ENCODE results near the gene FBXO34.

DNA sequence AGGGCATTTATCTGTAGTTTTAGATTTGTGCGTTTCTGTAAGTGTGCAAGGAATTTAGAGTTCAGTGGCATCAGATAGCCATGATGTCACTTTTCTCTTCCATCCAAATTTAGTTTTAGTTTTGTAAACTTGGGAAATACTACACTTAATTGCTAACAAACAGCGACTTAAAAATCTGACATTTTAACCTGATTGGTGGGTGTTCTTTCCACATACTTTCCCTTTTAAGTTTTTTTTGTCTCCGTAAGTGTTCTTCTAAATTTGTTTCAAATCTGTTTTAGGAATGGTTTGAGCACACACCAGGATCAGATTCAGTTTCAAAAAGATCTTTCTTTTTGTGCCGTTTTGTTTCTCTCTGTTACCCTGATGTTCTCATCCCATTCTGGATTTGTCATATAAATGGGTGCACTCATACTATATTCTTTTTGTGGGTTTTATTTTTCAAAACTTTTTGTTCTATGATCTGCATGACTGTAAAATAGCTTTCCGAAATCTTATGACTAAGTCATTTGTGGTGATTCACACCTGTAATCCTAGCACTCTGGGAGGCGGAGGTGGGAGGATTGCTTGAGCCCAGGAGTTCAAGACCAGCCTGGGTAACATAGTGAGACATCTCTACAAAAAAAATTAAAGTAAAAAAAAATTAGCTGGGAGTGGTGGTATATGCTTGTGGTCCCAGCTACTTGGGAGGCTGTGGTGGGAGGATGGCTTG is 58.9 kb downstream of the FBXO34 start:
- TF ChIP-seq, protein P1, sequence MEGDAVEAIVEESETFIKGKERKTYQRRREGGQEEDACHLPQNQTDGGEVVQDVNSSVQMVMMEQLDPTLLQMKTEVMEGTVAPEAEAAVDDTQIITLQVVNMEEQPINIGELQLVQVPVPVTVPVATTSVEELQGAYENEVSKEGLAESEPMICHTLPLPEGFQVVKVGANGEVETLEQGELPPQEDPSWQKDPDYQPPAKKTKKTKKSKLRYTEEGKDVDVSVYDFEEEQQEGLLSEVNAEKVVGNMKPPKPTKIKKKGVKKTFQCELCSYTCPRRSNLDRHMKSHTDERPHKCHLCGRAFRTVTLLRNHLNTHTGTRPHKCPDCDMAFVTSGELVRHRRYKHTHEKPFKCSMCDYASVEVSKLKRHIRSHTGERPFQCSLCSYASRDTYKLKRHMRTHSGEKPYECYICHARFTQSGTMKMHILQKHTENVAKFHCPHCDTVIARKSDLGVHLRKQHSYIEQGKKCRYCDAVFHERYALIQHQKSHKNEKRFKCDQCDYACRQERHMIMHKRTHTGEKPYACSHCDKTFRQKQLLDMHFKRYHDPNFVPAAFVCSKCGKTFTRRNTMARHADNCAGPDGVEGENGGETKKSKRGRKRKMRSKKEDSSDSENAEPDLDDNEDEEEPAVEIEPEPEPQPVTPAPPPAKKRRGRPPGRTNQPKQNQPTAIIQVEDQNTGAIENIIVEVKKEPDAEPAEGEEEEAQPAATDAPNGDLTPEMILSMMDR (IDR thresholded peaks at IDR 0.05) = no peak
- TF ChIP-seq NR1H2 (CRISPR knock-in tag; IDR thresholded peaks at IDR 0.05) = no peak
- TF ChIP-seq NR2C2 (CRISPR knock-in tag; IDR thresholded peaks at IDR 0.05) = no peak
- no peak for TF ChIP-seq NFYB (CRISPR knock-in tag; conservative IDR thresholded peaks at IDR 0.05; ENCODE audit: low read depth)
- TF ChIP-seq, protein P2, sequence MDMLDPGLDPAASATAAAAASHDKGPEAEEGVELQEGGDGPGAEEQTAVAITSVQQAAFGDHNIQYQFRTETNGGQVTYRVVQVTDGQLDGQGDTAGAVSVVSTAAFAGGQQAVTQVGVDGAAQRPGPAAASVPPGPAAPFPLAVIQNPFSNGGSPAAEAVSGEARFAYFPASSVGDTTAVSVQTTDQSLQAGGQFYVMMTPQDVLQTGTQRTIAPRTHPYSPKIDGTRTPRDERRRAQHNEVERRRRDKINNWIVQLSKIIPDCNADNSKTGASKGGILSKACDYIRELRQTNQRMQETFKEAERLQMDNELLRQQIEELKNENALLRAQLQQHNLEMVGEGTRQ (CRISPR knock-in tag; IDR thresholded peaks at IDR 0.05) = no peak
- TF ChIP-seq, protein P3, sequence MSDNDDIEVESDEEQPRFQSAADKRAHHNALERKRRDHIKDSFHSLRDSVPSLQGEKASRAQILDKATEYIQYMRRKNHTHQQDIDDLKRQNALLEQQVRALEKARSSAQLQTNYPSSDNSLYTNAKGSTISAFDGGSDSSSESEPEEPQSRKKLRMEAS (CRISPR knock-in tag; IDR thresholded peaks at IDR 0.05) = no peak
- TF ChIP-seq TEAD4 (CRISPR knock-in tag; IDR thresholded peaks at IDR 0.05) = no peak
- no peak for TF ChIP-seq ZNF121 (CRISPR knock-in tag; IDR thresholded peaks at IDR 0.05)
- TF ChIP-seq CBFB (CRISPR knock-in tag; IDR thresholded peaks at IDR 0.05; ENCODE audit: low read depth) = no peak
